ENCODE results near the gene ZBTB1. TPM values are rescaled to one million over a fixed set of nuclear protein-coding genes. Genes with fewer than 3 reads are reported as not detected.

ZBTB1 gene
- total RNA-seq, 6 donors from 2014 or later, result 34.3 to 74.0 (median 43.2) TPM

GRCh38 chr14:64495252-64495651 lies 9.3 kb upstream of the ZBTB1 start:
- no peak for DNase-seq
- peaks cover 0 to 10% (median 5%) of the 10 kb centered on the region in 4 donors for H3K36me3 ChIP-seq
- H3K27ac ChIP-seq, result no peak overlapping the region
- TF ChIP-seq POLR2A (IDR thresholded peaks at IDR 0.05) (no peak), POLR2AphosphoS5 (IDR thresholded peaks at IDR 0.05) (no peak), CTCF (IDR thresholded peaks at IDR 0.05) (no peak), EP300 (IDR thresholded peaks at IDR 0.05) (no peak)
- no peak overlapping the region for H3K4me3 ChIP-seq
- no peaks in the 10 kb centered on the region for H3K9me3 ChIP-seq
- H3K27me3 ChIP-seq, result no peaks in the 10 kb centered on the region
- no peak for ATAC-seq (ENCODE audit: low FRiP score in 2 of 2)
- H3K4me1 ChIP-seq, result peaks cover 0 to 12% (median 5%) of the 10 kb centered on the region in 4 donors

GRCh38 chr14:64496764-64497163 lies 7.8 kb upstream of the ZBTB1 start:
- Histone ChIP-seq H3K27ac (no peak overlapping the region), H3K4me1 (peaks cover 13 to 26% (median 18%) of the 10 kb centered on the region in 4 donors), H3K27me3 (no peaks in the 10 kb centered on the region), H3K9me3 (no peaks in the 10 kb centered on the region), H3K36me3 (peaks cover 0 to 10% (median 3%) of the 10 kb centered on the region in 4 donors), H3K4me3 (no peak overlapping the region)
- ATAC-seq (ENCODE audit: low FRiP score in 2 of 2), result no peak
- TF ChIP-seq POLR2AphosphoS5 (IDR thresholded peaks at IDR 0.05) (no peak), EP300 (IDR thresholded peaks at IDR 0.05) (no peak), CTCF (IDR thresholded peaks at IDR 0.05) (no peak), POLR2A (IDR thresholded peaks at IDR 0.05) (no peak)
- DNase-seq, result no peak

- no peaks in the 10 kb centered on the region for H3K27me3 ChIP-seq
- TF ChIP-seq CTCF (IDR thresholded peaks at IDR 0.05), result no peak
- no peak for TF ChIP-seq EP300 (IDR thresholded peaks at IDR 0.05)
- TF ChIP-seq POLR2A (IDR thresholded peaks at IDR 0.05), result no peak
- no peak for TF ChIP-seq POLR2AphosphoS5 (IDR thresholded peaks at IDR 0.05)
- peaks cover 22 to 41% (median 27%) of the 10 kb centered on the region in 4 donors for H3K4me1 ChIP-seq
- no peak overlapping the region for H3K4me3 ChIP-seq
- 74 to 88% methylated on average over 1 of the region's 1 CpG for WGBS, 2 donors
- no peak for ATAC-seq (ENCODE audit: low FRiP score in 2 of 2)
- no peaks in the 10 kb centered on the region for H3K9me3 ChIP-seq
- no peak for DNase-seq
- peaks cover 0 to 7% (median 3%) of the 10 kb centered on the region in 4 donors for H3K36me3 ChIP-seq
- peak overlapping the region in 1 of 4 donors; percentile 100 for H3K27ac ChIP-seq
Observed at GRCh38 chr14:64500088-64500487, 4.5 kb upstream of the ZBTB1 start.

GRCh38 chr14:64501411-64502171 lies 3.0 kb upstream of the ZBTB1 start:
- 39 to 54% methylated on average over 7 to 8 of the region's 8 CpGs for WGBS, 2 donors
- Histone ChIP-seq H3K36me3 (peaks cover 0 to 3% (median 0%) of the 10 kb centered on the region in 4 donors), H3K27me3 (no peaks in the 10 kb centered on the region), H3K27ac (peak overlapping the region; percentile 95 to 100 (median 100)), H3K9me3 (no peaks in the 10 kb centered on the region), H3K4me3 (peak overlapping the region in 2 of 4 donors; percentile 58 to 72), H3K4me1 (peaks cover 31 to 51% (median 35%) of the 10 kb centered on the region in 4 donors)
- ATAC-seq (ENCODE audit: low FRiP score in 2 of 2) (peak in 1 of 2 donors; percentile 17), DNase-seq (peak in 1 of 2 donors; percentile 76)
- TF ChIP-seq EP300 (IDR thresholded peaks at IDR 0.05), result no peak
- peak in 1 of 6 experiments; percentile 18 for TF ChIP-seq CTCF (IDR thresholded peaks at IDR 0.05)
- peak in 2 of 4 donors; percentile 52 to 54 for TF ChIP-seq POLR2A (IDR thresholded peaks at IDR 0.05)
- TF ChIP-seq POLR2AphosphoS5 (IDR thresholded peaks at IDR 0.05), result peak; percentile 55 to 67

All from upper lobe of left lung (tissue), 6 donors.